Fibroblast of villous mesenchyme (primary cell): Measurements from ENCODE around the gene ATP6V0C. TPM values are rescaled to one million over a fixed set of nuclear protein-coding genes. Genes with fewer than 3 reads are reported as not detected.

Experiments used
- DNase-seq: peaks from one replicate; pipeline ENCODE4 v3.0.0-alpha.2; 2010; ENCODE audit warnings: low read depth
- H3K4me3 ChIP-seq: 2 replicates; pipeline ENCODE4 v1.5.1; 2011; ENCODE audit warnings: low read depth, mild to moderate bottlenecking, low read length
- CTCF ChIP-seq: IDR thresholded peaks from 2 replicates; pipeline ENCODE4 v1.5.1; 2012; ENCODE audit warnings: low read depth, mild to moderate bottlenecking, low read length; ENCODE audit not compliant: insufficient read depth
- total RNA-seq: library from RNA; depleted of rRNA; stranded (reverse); fragments of >200 nt; gene quantifications from 2 replicates; pipeline ENCODE4 v1.2.3, GENCODE V29; 2012

ATP6V0C gene
- total RNA-seq, 1 donor = 23.3 TPM

- H3K4me3 ChIP-seq = peak overlapping the region; percentile 57
- no peak for TF ChIP-seq CTCF
- peak; percentile 19 for DNase-seq
Observed at GRCh38 chr16:2468233-2468724, 45.5 kb upstream of the ATP6V0C start.

GRCh38 chr16:2468725-2469398 is 44.9 kb upstream of the ATP6V0C start:
- TF ChIP-seq CTCF = no peak
- DNase-seq = no peak
- peak overlapping the region; percentile 57 for H3K4me3 ChIP-seq

- no peak for TF ChIP-seq CTCF
- no peak overlapping the region for H3K4me3 ChIP-seq
- no peak for DNase-seq
Observed at GRCh38 chr16:2469399-2470233, 44.1 kb upstream of the ATP6V0C start.

- no peak overlapping the region for H3K4me3 ChIP-seq
- no peak for DNase-seq
- TF ChIP-seq CTCF = no peak
Observed at GRCh38 chr16:2470234-2470601, 43.5 kb upstream of the ATP6V0C start.

- no peak for DNase-seq
- H3K4me3 ChIP-seq = no peak overlapping the region
- TF ChIP-seq CTCF = no peak
Observed at GRCh38 chr16:2470603-2471015, 43.1 kb upstream of the ATP6V0C start.

GRCh38 chr16:2471016-2471652 is 42.6 kb upstream of the ATP6V0C start, which contains the start of gene NTN3:
NTN3 (plus strand) TSS chr16:2471297; CDS start chr16:2471702, 405 bp downstream.
- peak within 1 kb of the TSS; percentile 35 for H3K4me3 ChIP-seq
- DNase-seq = no peak
- TF ChIP-seq CTCF = no peak
